Uterus (tissue), 2 donors: ENCODE data around the gene ARFRP1.

Experiments used
- POLR2A ChIP-seq, 2 donors: fragments of 450-650 bp; IDR thresholded peaks; one replicate each; pipeline ENCODE4 v1.6.1; 2016; ENCODE audit warnings: antibody characterized with exemption in 2 of 2, mild to moderate bottlenecking in 1 of 2, moderate library complexity in 1 of 2
- TF ChIP-seq, protein P1 (sequence below), 4 experiments: fragments of 200-600 bp in 2 of 4; fragments of 450-650 bp in 2 of 4; sonication (generic) in 2 of 4; IDR thresholded peaks; one replicate each; pipeline ENCODE4 v1.5.1; 2016 to 2019; ENCODE audit warnings: antibody characterized with exemption in 4 of 4, mild to moderate bottlenecking in 2 of 4, moderate library complexity in 1 of 4

DNA sequence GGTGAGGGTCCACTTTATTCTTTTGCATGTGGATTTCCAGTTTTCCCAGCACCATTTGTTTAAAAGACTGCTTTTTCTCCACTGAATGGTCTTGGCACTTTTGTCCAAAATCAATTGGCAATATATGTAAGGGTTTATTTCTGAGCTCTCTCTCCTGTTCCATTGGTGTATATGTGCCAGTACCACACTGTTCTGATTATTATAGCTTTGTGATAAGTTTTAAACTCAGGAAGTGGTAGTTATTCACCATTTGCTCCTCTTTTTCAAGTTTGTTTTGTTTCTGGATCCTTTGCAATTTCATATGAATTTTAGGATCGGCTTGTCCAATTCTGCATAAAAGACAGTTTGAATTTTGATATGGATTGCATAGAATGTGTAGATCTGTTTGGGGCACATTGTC lies 4.4 kb upstream of the ARFRP1 start:
- TF ChIP-seq POLR2A (IDR thresholded peaks at IDR 0.05): no peak
- TF ChIP-seq, protein P1, sequence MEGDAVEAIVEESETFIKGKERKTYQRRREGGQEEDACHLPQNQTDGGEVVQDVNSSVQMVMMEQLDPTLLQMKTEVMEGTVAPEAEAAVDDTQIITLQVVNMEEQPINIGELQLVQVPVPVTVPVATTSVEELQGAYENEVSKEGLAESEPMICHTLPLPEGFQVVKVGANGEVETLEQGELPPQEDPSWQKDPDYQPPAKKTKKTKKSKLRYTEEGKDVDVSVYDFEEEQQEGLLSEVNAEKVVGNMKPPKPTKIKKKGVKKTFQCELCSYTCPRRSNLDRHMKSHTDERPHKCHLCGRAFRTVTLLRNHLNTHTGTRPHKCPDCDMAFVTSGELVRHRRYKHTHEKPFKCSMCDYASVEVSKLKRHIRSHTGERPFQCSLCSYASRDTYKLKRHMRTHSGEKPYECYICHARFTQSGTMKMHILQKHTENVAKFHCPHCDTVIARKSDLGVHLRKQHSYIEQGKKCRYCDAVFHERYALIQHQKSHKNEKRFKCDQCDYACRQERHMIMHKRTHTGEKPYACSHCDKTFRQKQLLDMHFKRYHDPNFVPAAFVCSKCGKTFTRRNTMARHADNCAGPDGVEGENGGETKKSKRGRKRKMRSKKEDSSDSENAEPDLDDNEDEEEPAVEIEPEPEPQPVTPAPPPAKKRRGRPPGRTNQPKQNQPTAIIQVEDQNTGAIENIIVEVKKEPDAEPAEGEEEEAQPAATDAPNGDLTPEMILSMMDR (IDR thresholded peaks at IDR 0.05): no peak
